Activated CD8-positive, alpha-beta T cell treated with anti-CD3 and anti-CD28 coated beads, Interleukin-2, amount 10 ng/mL, durations not matched to agents 7 days and 5 days (primary cell): Measurements from ENCODE around the gene GYPA. TPM values are rescaled to one million over a fixed set of nuclear protein-coding genes. Genes with fewer than 3 reads are reported as not detected.
"Not testable (repeated sequence)": the region's sequence is repeated elsewhere in the genome, so short reads cannot be mapped to it uniquely, and the experiment has no call there.

Source experiments
- ATAC-seq: fragments of 150-1000 bp; cut with Tn5 transposase; one replicate; pipeline ENCODE4 v1.10.0; 2021; ENCODE audit warnings: moderate library complexity
- CTCF ChIA-PET: fragments of 350-600 bp; sonication (Branson Sonifier 250); formaldehyde crosslinking; loops from one replicate; lab custom pipeline; 2021; ENCODE audit warnings: antibody characterized with exemption; lab: Charles Lee
- POLR2A ChIA-PET: fragments of 350-600 bp; sonication (Branson Sonifier 250); formaldehyde crosslinking; loops from one replicate; lab custom pipeline; 2021; ENCODE audit warnings: antibody characterized with exemption; lab: Charles Lee
- DNase-seq: peaks from one replicate; pipeline ENCODE4 v3.0.0-alpha.2; 2020
- H3K27ac Mint-ChIP-seq: one replicate; pipeline ENCODE4 v1.8.0; 2021; ENCODE audit warnings: mild to moderate bottlenecking, mixed read lengths
- H3K27me3 Mint-ChIP-seq: one replicate; pipeline ENCODE4 v1.8.0; 2021; ENCODE audit warnings: low read depth, mixed read lengths
- H3K36me3 Mint-ChIP-seq: one replicate; pipeline ENCODE4 v1.8.0; 2021; ENCODE audit warnings: low read depth, mixed read lengths
- H3K4me1 Mint-ChIP-seq: one replicate; pipeline ENCODE4 v1.8.0; 2021; ENCODE audit warnings: low read depth, mixed read lengths
- H3K4me3 Mint-ChIP-seq: one replicate; pipeline ENCODE4 v1.8.0; 2021; ENCODE audit warnings: mild to moderate bottlenecking, mixed read lengths
- H3K9me3 Mint-ChIP-seq: one replicate; pipeline ENCODE4 v1.8.0; 2022; ENCODE audit warnings: mixed read lengths; ENCODE audit not compliant: insufficient read depth
- total RNA-seq, 2 experiments: library from RNA; stranded (reverse); gene quantifications; one replicate each; pipeline ENCODE4 v1.2.3, GENCODE V29; 2021

GYPA gene
- total RNA-seq, 2 experiments from 2014 or later: not detected

GRCh38 chr4:144123982-144124635 is 16.4 kb downstream of the GYPA start:
- H3K27ac Mint-ChIP-seq, DNase-seq, H3K27me3 Mint-ChIP-seq, H3K4me3 Mint-ChIP-seq, CTCF ChIA-PET, POLR2A ChIA-PET, H3K4me1 Mint-ChIP-seq, ATAC-seq, H3K36me3 Mint-ChIP-seq, H3K9me3 Mint-ChIP-seq: not testable (repeated sequence)

GRCh38 chr4:144123269-144123668 is 17.2 kb downstream of the GYPA start:
- H3K36me3 Mint-ChIP-seq, H3K27ac Mint-ChIP-seq, DNase-seq, POLR2A ChIA-PET, H3K4me3 Mint-ChIP-seq, CTCF ChIA-PET, H3K27me3 Mint-ChIP-seq, H3K4me1 Mint-ChIP-seq, H3K9me3 Mint-ChIP-seq, ATAC-seq: not testable (repeated sequence)

- H3K27ac Mint-ChIP-seq, POLR2A ChIA-PET, DNase-seq, ATAC-seq, H3K27me3 Mint-ChIP-seq, CTCF ChIA-PET, H3K9me3 Mint-ChIP-seq, H3K4me3 Mint-ChIP-seq, H3K36me3 Mint-ChIP-seq, H3K4me1 Mint-ChIP-seq: not testable (repeated sequence)
Observed at GRCh38 chr4:144119752-144120151, 20.8 kb downstream of the GYPA start.

DNA sequence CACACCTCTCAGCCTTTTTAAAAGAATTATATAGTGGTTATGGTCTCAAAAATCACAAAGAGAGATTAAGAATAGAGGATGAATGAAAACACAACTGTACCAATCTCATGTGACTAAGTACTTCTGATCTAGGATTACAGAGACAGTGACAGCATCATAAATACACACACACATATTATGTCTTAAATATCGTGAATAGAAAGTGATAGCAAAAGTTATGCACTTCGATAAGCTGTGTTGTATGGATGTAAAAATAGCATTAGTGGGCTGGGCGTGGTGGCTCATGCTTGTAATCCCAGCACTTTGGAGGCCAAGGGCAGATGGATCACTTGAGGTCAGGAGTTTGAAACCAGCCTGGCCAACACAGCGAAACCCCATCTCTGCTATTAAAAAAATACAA is 25.0 kb downstream of the GYPA start:
- H3K27ac Mint-ChIP-seq: no peak overlapping the region
- no peaks in the 10 kb centered on the region for H3K4me1 Mint-ChIP-seq
- ChIA-PET POLR2A (no interaction called here), CTCF (no interaction called here)
- no peaks in the 10 kb centered on the region for H3K36me3 Mint-ChIP-seq
- peaks cover 5% of the 10 kb centered on the region for H3K27me3 Mint-ChIP-seq
- no peak for DNase-seq
- ATAC-seq: no peak
- H3K9me3 Mint-ChIP-seq: no peaks in the 10 kb centered on the region
- no peak overlapping the region for H3K4me3 Mint-ChIP-seq

DNA sequence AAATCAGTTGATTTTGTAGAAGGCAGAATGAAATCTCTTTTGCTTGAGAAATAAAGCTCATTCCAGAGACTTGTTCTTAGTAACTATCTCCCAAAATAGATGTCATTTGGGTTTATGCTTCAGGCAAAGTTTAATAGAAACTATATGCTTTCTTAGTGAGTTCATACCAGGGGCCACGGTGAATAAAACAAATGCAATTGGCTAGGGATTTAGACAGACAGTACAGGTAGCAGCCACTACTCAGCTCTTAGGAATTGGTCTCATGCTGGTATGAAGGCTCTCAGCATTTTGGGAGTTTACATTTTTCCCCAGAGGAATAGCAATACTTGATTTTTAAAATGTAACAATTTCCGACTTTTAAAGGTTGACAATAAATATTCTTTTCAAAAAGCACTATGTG is 27.0 kb downstream of the GYPA start:
- Mint-ChIP-seq H3K4me3 (no peak overlapping the region), H3K27me3 (peaks cover 5% of the 10 kb centered on the region), H3K4me1 (no peaks in the 10 kb centered on the region), H3K36me3 (no peaks in the 10 kb centered on the region), H3K9me3 (no peaks in the 10 kb centered on the region), H3K27ac (no peak overlapping the region)
- ChIA-PET POLR2A (no interaction called here), CTCF (no interaction called here)
- DNase-seq (no peak), ATAC-seq (no peak)

DNA sequence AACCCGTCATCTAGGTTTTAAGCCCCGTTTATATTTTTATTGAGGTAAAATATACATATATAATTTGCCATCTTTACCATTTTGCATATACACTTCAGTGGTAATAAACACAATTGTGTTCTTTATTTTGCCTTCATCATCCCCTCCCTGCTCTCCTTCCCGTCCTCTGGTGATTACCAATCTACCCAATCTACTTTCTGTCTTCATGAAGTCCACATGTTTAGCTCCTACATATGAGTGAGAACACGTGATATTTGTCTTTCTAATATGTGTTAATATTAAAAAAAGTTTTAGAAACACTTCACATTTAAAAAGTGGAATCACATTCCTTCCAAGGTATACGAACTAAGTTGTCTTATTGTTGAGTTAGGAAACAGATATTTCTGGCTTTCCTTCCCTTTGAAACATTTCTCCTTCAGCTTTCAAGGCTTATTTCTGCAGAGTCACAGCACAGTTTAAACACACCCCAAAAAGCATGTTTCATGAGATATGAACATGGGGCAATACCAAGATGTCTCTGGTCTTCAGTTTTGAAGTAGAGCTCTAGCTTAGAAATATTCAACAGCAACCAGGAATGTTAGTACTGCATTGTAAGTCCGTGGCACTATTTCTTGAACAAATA is 35.9 kb downstream of the GYPA start:
- POLR2A ChIA-PET: interaction anchor here (0.7 kb wide), 1 partner anchor 637 kb away, joined by 3 read pairs; no protein-coding TSS in a partner anchor

DNA sequence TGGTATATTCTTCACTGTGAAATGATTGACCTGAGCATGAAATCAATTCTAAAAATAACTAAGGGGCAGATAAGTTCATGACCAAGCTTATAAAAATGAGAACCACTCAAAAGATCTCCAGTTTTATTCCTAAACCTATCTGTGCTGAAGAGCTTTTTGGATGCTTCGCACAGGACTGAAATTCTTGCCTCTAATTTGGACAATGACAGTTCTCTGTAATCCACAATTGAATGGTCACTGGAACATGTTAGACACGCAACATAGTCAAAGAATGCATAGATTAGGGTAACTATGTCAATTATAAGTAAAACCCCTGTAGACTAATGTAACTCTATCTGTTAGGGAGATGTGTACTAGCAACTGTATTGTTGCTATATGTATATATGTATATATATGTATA is 42.7 kb downstream of the GYPA start:
- CTCF ChIA-PET, H3K27ac Mint-ChIP-seq, H3K9me3 Mint-ChIP-seq, POLR2A ChIA-PET, DNase-seq, ATAC-seq, H3K36me3 Mint-ChIP-seq, H3K27me3 Mint-ChIP-seq, H3K4me1 Mint-ChIP-seq, H3K4me3 Mint-ChIP-seq: not testable (repeated sequence)

More for the DNA sequence above, 35.9 kb downstream of the GYPA start:
- CTCF ChIA-PET: no interaction called here
- H3K9me3 Mint-ChIP-seq: no peaks in the 10 kb centered on the region
- H3K27me3 Mint-ChIP-seq: no peaks in the 10 kb centered on the region
- no peak overlapping the region for H3K4me3 Mint-ChIP-seq
- no peak for DNase-seq
- ATAC-seq: no peak
- no peak overlapping the region for H3K27ac Mint-ChIP-seq
- no peaks in the 10 kb centered on the region for H3K36me3 Mint-ChIP-seq
- no peaks in the 10 kb centered on the region for H3K4me1 Mint-ChIP-seq

DNA sequence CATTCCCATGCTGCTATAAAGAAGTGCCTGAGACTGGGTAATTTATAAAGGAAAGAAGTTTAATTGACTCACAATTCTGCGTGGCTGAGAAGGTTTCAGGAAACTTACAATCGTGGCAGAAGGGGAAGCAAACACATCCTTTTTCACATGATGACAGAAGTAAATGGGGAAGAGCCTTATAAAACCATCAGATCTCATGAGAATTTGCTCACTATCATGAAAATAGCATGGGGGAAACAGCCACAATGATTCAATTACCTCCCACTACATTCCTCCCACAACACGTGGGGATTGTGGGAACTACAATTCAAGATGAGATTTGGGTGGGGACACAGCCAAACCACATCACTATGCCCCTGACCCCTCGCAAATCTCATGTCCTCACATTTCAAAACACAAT is 46.5 kb downstream of the GYPA start:
- H3K9me3 Mint-ChIP-seq, POLR2A ChIA-PET, DNase-seq, H3K4me1 Mint-ChIP-seq, ATAC-seq, H3K27ac Mint-ChIP-seq, CTCF ChIA-PET, H3K36me3 Mint-ChIP-seq, H3K27me3 Mint-ChIP-seq, H3K4me3 Mint-ChIP-seq: not testable (repeated sequence)

GRCh38 chr4:144091181-144091580 is 49.3 kb downstream of the GYPA start:
- ATAC-seq, POLR2A ChIA-PET, CTCF ChIA-PET, H3K27ac Mint-ChIP-seq, DNase-seq, H3K4me3 Mint-ChIP-seq, H3K4me1 Mint-ChIP-seq, H3K36me3 Mint-ChIP-seq, H3K9me3 Mint-ChIP-seq, H3K27me3 Mint-ChIP-seq: not testable (repeated sequence)

- no peaks in the 10 kb centered on the region for H3K36me3 Mint-ChIP-seq
- CTCF ChIA-PET: no interaction called here
Observed at GRCh38 chr4:144090744-144091143, 49.8 kb downstream of the GYPA start.

GRCh38 chr4:144082053-144082452 is 58.5 kb downstream of the GYPA start:
- ATAC-seq, DNase-seq, CTCF ChIA-PET, H3K27me3 Mint-ChIP-seq, POLR2A ChIA-PET, H3K4me3 Mint-ChIP-seq, H3K27ac Mint-ChIP-seq, H3K36me3 Mint-ChIP-seq, H3K9me3 Mint-ChIP-seq, H3K4me1 Mint-ChIP-seq: not testable (repeated sequence)

More at GRCh38 chr4:144090744-144091143, 49.8 kb downstream of the GYPA start:
- H3K4me3 Mint-ChIP-seq: no peak overlapping the region
- H3K27me3 Mint-ChIP-seq: no peaks in the 10 kb centered on the region
- DNase-seq (no peak), ATAC-seq (no peak)
- POLR2A ChIA-PET: no interaction called here
- H3K9me3 Mint-ChIP-seq: no peaks in the 10 kb centered on the region
- no peak overlapping the region for H3K27ac Mint-ChIP-seq
- no peaks in the 10 kb centered on the region for H3K4me1 Mint-ChIP-seq

DNA sequence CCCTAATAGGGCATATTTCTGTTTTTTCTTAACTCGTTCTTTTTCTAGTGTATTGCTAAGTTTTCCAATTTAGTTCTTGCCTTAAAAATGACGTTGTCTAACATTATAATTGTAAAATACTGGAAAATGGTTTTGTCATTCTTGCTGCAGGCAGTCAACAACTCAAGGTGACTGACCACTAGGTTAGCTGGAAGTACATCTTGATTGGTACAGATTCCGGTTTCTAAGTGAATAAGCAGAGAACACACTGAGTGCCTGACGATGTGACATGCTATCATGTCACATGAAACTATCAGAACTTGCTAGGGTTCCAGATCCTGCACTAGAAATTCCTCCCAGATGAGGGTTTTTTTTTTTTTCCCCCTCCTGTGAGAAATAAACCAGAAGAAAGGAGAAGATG is 60.4 kb downstream of the GYPA start:
- H3K36me3 Mint-ChIP-seq, H3K27me3 Mint-ChIP-seq, H3K4me3 Mint-ChIP-seq, H3K4me1 Mint-ChIP-seq, CTCF ChIA-PET, ATAC-seq, DNase-seq, POLR2A ChIA-PET, H3K9me3 Mint-ChIP-seq, H3K27ac Mint-ChIP-seq: not testable (repeated sequence)
